HepG2 (cell line): ENCODE measurements around the gene ADAMTS13. TPM values are rescaled to one million over a fixed set of nuclear protein-coding genes. Genes with fewer than 3 reads are reported as not detected.

ENCODE experiments used
- FOXO1 ChIP-seq: sonication (generic); formaldehyde crosslinking; IDR thresholded peaks from 2 replicates; pipeline ENCODE4 v1.4.0; 2020; ENCODE audit warnings: missing genetic modification reagents
- GATAD1 ChIP-seq: IDR thresholded peaks from 2 replicates; pipeline ENCODE4 v1.6.1; 2016; ENCODE audit warnings: missing genetic modification reagents, missing compliant biosample characterization
- GTF2F1 ChIP-seq: fragments of 150-350 bp; IDR thresholded peaks from 2 replicates; pipeline ENCODE4 v1.6.1; 2014; ENCODE audit warnings: low read length
- IKZF4 ChIP-seq: sonication (generic); formaldehyde crosslinking; IDR thresholded peaks from 2 replicates; pipeline ENCODE4 v1.5.1; 2020; ENCODE audit warnings: borderline replicate concordance, mild to moderate bottlenecking, low read depth, missing genetic modification reagents; ENCODE audit errors: not compliant biosample characterization
- KMT2B ChIP-seq: IDR thresholded peaks from 2 replicates; pipeline ENCODE4 v1.6.1; 2016; ENCODE audit warnings: missing genetic modification reagents, missing compliant biosample characterization
- MED1 ChIP-seq: sonication (generic); formaldehyde crosslinking; IDR thresholded peaks from 2 replicates; pipeline ENCODE4 v1.4.0; 2020; ENCODE audit warnings: missing genetic modification reagents
- MXD1 ChIP-seq: sonication (generic); formaldehyde crosslinking; IDR thresholded peaks from 2 replicates; pipeline ENCODE4 v1.4.0; 2020; ENCODE audit warnings: mild to moderate bottlenecking, missing genetic modification reagents
- MYC ChIP-seq: sonication (generic); formaldehyde crosslinking; IDR thresholded peaks from 2 replicates; pipeline ENCODE4 v1.9.0; 2021; ENCODE audit warnings: missing genetic modification reagents, borderline replicate concordance
- NFYB ChIP-seq: sonication (generic); formaldehyde crosslinking; IDR thresholded peaks from 2 replicates; pipeline ENCODE4 v1.4.0; 2020; ENCODE audit warnings: missing genetic modification reagents
- NR2F1 ChIP-seq, 2 experiments: fragments of 450-650 bp in 1 of 2; formaldehyde crosslinking in 1 of 2; IDR thresholded peaks; 2 replicates each; pipeline versions ENCODE4 v1.5.0 to v1.6.1; 2016 to 2020; ENCODE audit warnings: mild to moderate bottlenecking in 1 of 2, missing compliant biosample characterization in 1 of 2, missing genetic modification reagents in 1 of 2, moderate library complexity in 1 of 2
- SMAD3 ChIP-seq: sonication (generic); formaldehyde crosslinking; IDR thresholded peaks from 2 replicates; pipeline ENCODE4 v1.4.0; 2020; ENCODE audit warnings: missing genetic modification reagents
- UBTF ChIP-seq: sonication (generic); formaldehyde crosslinking; IDR thresholded peaks from 2 replicates; pipeline ENCODE4 v1.4.0; 2020; ENCODE audit warnings: mild to moderate bottlenecking, missing genetic modification reagents
- ZIK1 ChIP-seq: sonication (generic); formaldehyde crosslinking; IDR thresholded peaks from 2 replicates; pipeline ENCODE4 v1.5.0; 2020; ENCODE audit warnings: mild to moderate bottlenecking, low read depth, missing genetic modification reagents, borderline replicate concordance
- ZNF12 ChIP-seq: sonication (generic); formaldehyde crosslinking; IDR thresholded peaks from 2 replicates; pipeline ENCODE4 v1.5.0; 2020; ENCODE audit warnings: missing genetic modification reagents
- polyA plus RNA-seq, 8 experiments: library from polyadenylated mRNA; depleted of rRNA in 3 of 8; stranded (reverse) in 7 of 8; unstranded in 1 of 8; fragments of >200 nt; fragmentation: Illumina TruSeq in 4 of 8; extraction: Trizol in 4 of 8; gene quantifications; 2 replicates each; pipeline versions ENCODE4 v1.2.1 to v1.2.3, GENCODE V29; 2011 to 2016; ENCODE audit warnings: low read depth in 4 of 8, missing spikeins in 1 of 8, mixed read lengths in 1 of 8; ENCODE audit not compliant: insufficient read depth in 1 of 8
- total RNA-seq, 5 experiments: library from RNA; depleted of rRNA; stranded (reverse); fragments of >200 nt; fragmentation: Illumina TruSeq; extraction: Trizol; gene quantifications; 2 replicates each; pipeline ENCODE4 v1.2.3, GENCODE V29; 2016; ENCODE audit warnings: low read depth in 1 of 5
- TF ChIP-seq, protein P1 (sequence below): sonication (generic); formaldehyde crosslinking; IDR thresholded peaks from 2 replicates; pipeline ENCODE4 v1.4.0; 2020; ENCODE audit warnings: mild to moderate bottlenecking, missing genetic modification reagents, borderline replicate concordance
- TF ChIP-seq, protein P2 (sequence below): sonication (generic); formaldehyde crosslinking; IDR thresholded peaks from 2 replicates; pipeline ENCODE4 v1.5.1; 2020; ENCODE audit warnings: mild to moderate bottlenecking, missing genetic modification reagents, moderate library complexity

The ADAMTS13 gene
- total and polyA plus RNA-seq, 2 of the 13 experiments (the other 11 are each of a cell fraction or from before 2014, with no cell fraction given) = 0.91 to 4.5 TPM

GRCh38 chr9:133375724-133376654 lies 46.2 kb upstream of the ADAMTS13 start, which contains the start of the genes STKLD1 and SURF4 (continued):
- TF ChIP-seq MXD1 (CRISPR knock-in tag) (peak; percentile 41), MYC (peak; percentile 59; the same call in 1 of the 2 replicates), IKZF4 (CRISPR knock-in tag) (peak; percentile 44), MED1 (CRISPR knock-in tag) (peak; percentile 69), GTF2F1 (0 out of 2 replicates have a peak, but pooled peaks have one; percentile 35), SMAD3 (CRISPR knock-in tag) (no peak), ZIK1 (CRISPR knock-in tag) (peak; percentile 82; the same call in 1 of the 2 replicates), NR2F1 (CRISPR knock-in tag; IDR thresholded peaks at IDR 0.05) (no peak), UBTF (CRISPR knock-in tag) (peak; percentile 87), KMT2B (0 out of 2 replicates have a peak, but pooled peaks have one; percentile 6), GATAD1 (CRISPR knock-in tag) (peak; percentile 27; the same call in 1 of the 2 replicates), FOXO1 (no peak), NFYB (CRISPR knock-in tag) (peak; percentile 69), ZNF12 (CRISPR knock-in tag) (0 out of 2 replicates have a peak, but pooled peaks have one; percentile 9)
- TF ChIP-seq, protein P1, sequence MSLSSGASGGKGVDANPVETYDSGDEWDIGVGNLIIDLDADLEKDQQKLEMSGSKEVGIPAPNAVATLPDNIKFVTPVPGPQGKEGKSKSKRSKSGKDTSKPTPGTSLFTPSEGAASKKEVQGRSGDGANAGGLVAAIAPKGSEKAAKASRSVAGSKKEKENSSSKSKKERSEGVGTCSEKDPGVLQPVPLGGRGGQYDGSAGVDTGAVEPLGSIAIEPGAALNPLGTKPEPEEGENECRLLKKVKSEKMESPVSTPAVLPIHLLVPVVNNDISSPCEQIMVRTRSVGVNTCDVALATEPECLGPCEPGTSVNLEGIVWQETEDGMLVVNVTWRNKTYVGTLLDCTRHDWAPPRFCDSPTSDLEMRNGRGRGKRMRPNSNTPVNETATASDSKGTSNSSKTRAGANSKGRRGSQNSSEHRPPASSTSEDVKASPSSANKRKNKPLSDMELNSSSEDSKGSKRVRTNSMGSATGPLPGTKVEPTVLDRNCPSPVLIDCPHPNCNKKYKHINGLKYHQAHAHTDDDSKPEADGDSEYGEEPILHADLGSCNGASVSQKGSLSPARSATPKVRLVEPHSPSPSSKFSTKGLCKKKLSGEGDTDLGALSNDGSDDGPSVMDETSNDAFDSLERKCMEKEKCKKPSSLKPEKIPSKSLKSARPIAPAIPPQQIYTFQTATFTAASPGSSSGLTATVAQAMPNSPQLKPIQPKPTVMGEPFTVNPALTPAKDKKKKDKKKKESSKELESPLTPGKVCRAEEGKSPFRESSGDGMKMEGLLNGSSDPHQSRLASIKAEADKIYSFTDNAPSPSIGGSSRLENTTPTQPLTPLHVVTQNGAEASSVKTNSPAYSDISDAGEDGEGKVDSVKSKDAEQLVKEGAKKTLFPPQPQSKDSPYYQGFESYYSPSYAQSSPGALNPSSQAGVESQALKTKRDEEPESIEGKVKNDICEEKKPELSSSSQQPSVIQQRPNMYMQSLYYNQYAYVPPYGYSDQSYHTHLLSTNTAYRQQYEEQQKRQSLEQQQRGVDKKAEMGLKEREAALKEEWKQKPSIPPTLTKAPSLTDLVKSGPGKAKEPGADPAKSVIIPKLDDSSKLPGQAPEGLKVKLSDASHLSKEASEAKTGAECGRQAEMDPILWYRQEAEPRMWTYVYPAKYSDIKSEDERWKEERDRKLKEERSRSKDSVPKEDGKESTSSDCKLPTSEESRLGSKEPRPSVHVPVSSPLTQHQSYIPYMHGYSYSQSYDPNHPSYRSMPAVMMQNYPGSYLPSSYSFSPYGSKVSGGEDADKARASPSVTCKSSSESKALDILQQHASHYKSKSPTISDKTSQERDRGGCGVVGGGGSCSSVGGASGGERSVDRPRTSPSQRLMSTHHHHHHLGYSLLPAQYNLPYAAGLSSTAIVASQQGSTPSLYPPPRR (CRISPR knock-in tag) = 0 out of 2 replicates have a peak, but pooled peaks have one; percentile 31
- TF ChIP-seq, protein P2, sequence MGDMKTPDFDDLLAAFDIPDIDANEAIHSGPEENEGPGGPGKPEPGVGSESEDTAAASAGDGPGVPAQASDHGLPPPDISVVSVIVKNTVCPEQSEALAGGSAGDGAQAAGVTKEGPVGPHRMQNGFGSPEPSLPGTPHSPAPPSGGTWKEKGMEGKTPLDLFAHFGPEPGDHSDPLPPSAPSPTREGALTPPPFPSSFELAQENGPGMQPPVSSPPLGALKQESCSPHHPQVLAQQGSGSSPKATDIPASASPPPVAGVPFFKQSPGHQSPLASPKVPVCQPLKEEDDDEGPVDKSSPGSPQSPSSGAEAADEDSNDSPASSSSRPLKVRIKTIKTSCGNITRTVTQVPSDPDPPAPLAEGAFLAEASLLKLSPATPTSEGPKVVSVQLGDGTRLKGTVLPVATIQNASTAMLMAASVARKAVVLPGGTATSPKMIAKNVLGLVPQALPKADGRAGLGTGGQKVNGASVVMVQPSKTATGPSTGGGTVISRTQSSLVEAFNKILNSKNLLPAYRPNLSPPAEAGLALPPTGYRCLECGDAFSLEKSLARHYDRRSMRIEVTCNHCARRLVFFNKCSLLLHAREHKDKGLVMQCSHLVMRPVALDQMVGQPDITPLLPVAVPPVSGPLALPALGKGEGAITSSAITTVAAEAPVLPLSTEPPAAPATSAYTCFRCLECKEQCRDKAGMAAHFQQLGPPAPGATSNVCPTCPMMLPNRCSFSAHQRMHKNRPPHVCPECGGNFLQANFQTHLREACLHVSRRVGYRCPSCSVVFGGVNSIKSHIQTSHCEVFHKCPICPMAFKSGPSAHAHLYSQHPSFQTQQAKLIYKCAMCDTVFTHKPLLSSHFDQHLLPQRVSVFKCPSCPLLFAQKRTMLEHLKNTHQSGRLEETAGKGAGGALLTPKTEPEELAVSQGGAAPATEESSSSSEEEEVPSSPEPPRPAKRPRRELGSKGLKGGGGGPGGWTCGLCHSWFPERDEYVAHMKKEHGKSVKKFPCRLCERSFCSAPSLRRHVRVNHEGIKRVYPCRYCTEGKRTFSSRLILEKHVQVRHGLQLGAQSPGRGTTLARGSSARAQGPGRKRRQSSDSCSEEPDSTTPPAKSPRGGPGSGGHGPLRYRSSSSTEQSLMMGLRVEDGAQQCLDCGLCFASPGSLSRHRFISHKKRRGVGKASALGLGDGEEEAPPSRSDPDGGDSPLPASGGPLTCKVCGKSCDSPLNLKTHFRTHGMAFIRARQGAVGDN = peak; percentile 79
